HCT116 (cell line): ENCODE results near the gene TSPAN10.

ENCODE experiments used
- CEBPB ChIP-seq: IDR thresholded peaks from 2 replicates; pipeline ENCODE4 v1.6.1; 2012; ENCODE audit warnings: low read depth
- CTCF ChIP-seq, 3 experiments: fragments of 200-600 bp in 1 of 3; sonication (generic) in 1 of 3; IDR thresholded peaks in 2 of 3; conservative IDR thresholded peaks in 1 of 3; 2 replicates each; pipeline ENCODE4 v1.5.1; 2012 to 2017; ENCODE audit warnings: low read depth in 2 of 3, low read length in 2 of 3, antibody characterized with exemption in 1 of 3, borderline replicate concordance in 1 of 3, control low read depth in 1 of 3, mild to moderate bottlenecking in 1 of 3, mixed read lengths in 1 of 3, mixed run types in 1 of 3, moderate library complexity in 1 of 3; ENCODE audit not compliant: insufficient read depth in 1 of 3
- EZH2 ChIP-seq: fragments of 200-600 bp; sonication (generic); IDR thresholded peaks from 2 replicates; pipeline ENCODE4 v1.6.1; 2017; ENCODE audit warnings: antibody characterized with exemption, mixed run types
- TF ChIP-seq, protein P1 (sequence below): IDR thresholded peaks from 2 replicates; pipeline ENCODE4 v1.6.1; 2012

DNA sequence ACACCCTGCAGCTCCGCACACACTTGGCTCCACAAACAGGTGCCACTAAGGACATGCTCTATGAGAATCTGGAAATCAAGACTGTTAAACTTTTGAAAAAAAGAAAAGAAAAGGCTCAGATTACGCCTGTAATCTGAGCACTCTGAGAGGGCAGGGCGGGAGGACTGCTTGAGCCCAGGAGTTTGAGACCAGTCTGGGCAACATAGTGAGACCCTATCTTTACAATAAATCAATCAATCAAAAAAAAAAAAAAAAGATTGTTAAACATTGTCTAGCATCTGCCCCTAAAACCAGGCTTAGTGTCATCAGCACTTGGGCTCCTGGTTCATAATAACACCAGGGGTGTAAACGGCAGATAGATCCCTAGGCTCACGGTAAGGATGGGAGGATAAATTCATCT is 47.4 kb upstream of the TSPAN10 start:
- TF ChIP-seq CTCF (IDR thresholded peaks at IDR 0.05 in 2 of 3, conservative IDR thresholded peaks at IDR 0.05 in 1 of 3; ENCODE audit: borderline replicate concordance in 1 of 3, insufficient read depth in 1 of 3, low read depth in 2 of 3, low read length in 2 of 3) (no peak), EZH2 (no peak), CEBPB (no peak)
- TF ChIP-seq, protein P1, sequence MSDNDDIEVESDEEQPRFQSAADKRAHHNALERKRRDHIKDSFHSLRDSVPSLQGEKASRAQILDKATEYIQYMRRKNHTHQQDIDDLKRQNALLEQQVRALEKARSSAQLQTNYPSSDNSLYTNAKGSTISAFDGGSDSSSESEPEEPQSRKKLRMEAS = no peak
